Kidney (tissue), 14 donors: ENCODE data around the gene PIAS2. TPM values are rescaled to one million over a fixed set of nuclear protein-coding genes. Genes with fewer than 3 reads are reported as not detected.

ENCODE experiments used
- DNase-seq, 5 donors: peaks; one replicate each; pipeline ENCODE4 v3.0.0-alpha.2; 2013 to 2020
- FAIRE-seq: peaks from 2 replicates; lab custom pipeline; 2012; peaks lifted over from hg19 to GRCh38; lab: Jason Lieb, UNC
- H3K27ac ChIP-seq, 2 donors: one replicate each; pipeline ENCODE4 v1.7.0; 2013; ENCODE audit warnings: low read depth in 2 of 2, low read length in 2 of 2, inconsistent platforms in 1 of 2
- H3K27me3 ChIP-seq: one replicate; pipeline ENCODE4 v1.7.1; 2013; ENCODE audit warnings: low read length, inconsistent platforms; ENCODE audit not compliant: control insufficient read depth, insufficient read depth
- H3K36me3 ChIP-seq, 3 donors: one replicate each; pipeline versions ENCODE4 v1.7.0 to v1.7.1; 2013; ENCODE audit warnings: low read length in 3 of 3, control low read depth in 1 of 3, inconsistent platforms in 1 of 3; ENCODE audit not compliant: insufficient read depth in 3 of 3, control insufficient read depth in 2 of 3
- H3K4me1 ChIP-seq, 3 donors: one replicate each; pipeline versions ENCODE4 v1.7.0 to v1.7.1; 2013; ENCODE audit warnings: low read length in 3 of 3, inconsistent platforms in 1 of 3, low read depth in 1 of 3; ENCODE audit not compliant: control insufficient read depth in 2 of 3, insufficient read depth in 2 of 3
- H3K4me3 ChIP-seq, 3 donors: one replicate each; pipeline versions ENCODE4 v1.7.0 to v1.8.1; 2013; ENCODE audit warnings: low read length in 3 of 3, control low read depth in 1 of 3, inconsistent platforms in 1 of 3
- H3K9ac ChIP-seq, 3 donors: one replicate each; pipeline versions ENCODE4 v1.7.0 to v1.7.1; 2013; ENCODE audit warnings: low read length in 3 of 3, control low read depth in 1 of 3, inconsistent platforms in 1 of 3
- H3K9me3 ChIP-seq, 3 donors: one replicate each; pipeline versions ENCODE4 v1.7.0 to v1.7.1; 2013; ENCODE audit warnings: low read length in 3 of 3, control low read depth in 1 of 3, inconsistent platforms in 1 of 3; ENCODE audit not compliant: control insufficient read depth in 2 of 3, insufficient read depth in 1 of 3
- CTCF ChIP-seq: IDR thresholded peaks from 3 replicates; pipeline ENCODE4 v1.5.1; 2012; ENCODE audit warnings: mild to moderate bottlenecking, moderate library complexity, borderline replicate concordance; ENCODE audit not compliant: insufficient read depth; ENCODE audit errors: extremely low read depth
- intact Hi-C: fragments of 100-400 bp; cut with DNase I; formaldehyde crosslinking; loops from one replicate; pipeline ENCODE4 v1.11.1; 2022
- polyA plus RNA-seq: library from polyadenylated mRNA; stranded (reverse); fragments of 350-450 nt; fragmentation: Illumina TruSeq; extraction: RNeasy Lipid Tissue Mini Kit (QIAGEN cat#74804); gene quantifications from one replicate; pipeline ENCODE4 v1.2.3, GENCODE V29; 2014; ENCODE audit warnings: low read depth, low replicate concordance; ENCODE audit not compliant: insufficient read depth
- total RNA-seq: library from RNA; stranded (reverse); fragmentation: NEBNext Ultra II Directional; extraction: Animal tissue kit (Norgen Biotek cat#: 25700); gene quantifications from one replicate; pipeline ENCODE4 v1.2.1, GENCODE V29; 2021
- donor health status: control.
- donor health status: control.
- donor health status: control.
- donor health status: control.
- donor health status: control.
- donor health status: DM: yes; HTN: yes; CAD: no.
- donor health status: Normal renal cell carcinoma (clear cell type).

The PIAS2 gene
- total and polyA plus RNA-seq, 2 donors from 2014 or later = 9.9 to 41.2 TPM

GRCh38 chr18:46761059-46761769 lies 156.1 kb downstream of the PIAS2 start:
- intact Hi-C loops = no loop called here
- Histone ChIP-seq H3K27me3 (peaks cover 15% of the 10 kb centered on the region), H3K36me3 (no peaks in the 10 kb centered on the region), H3K9ac (no peak overlapping the region), H3K4me3 (no peak overlapping the region), H3K4me1 (no peaks in the 10 kb centered on the region), H3K27ac (no peak overlapping the region), H3K9me3 (no peaks in the 10 kb centered on the region)
- FAIRE-seq (no peak), DNase-seq (no peak)
- TF ChIP-seq CTCF = no peak

- peaks cover 15% of the 10 kb centered on the region for H3K27me3 ChIP-seq
- FAIRE-seq (no peak), DNase-seq (peak in 1 of 5 donors; percentile 11)
- no peak for TF ChIP-seq CTCF
- H3K4me3 ChIP-seq = no peak overlapping the region
- no peaks in the 10 kb centered on the region for H3K4me1 ChIP-seq
- H3K9me3 ChIP-seq = no peaks in the 10 kb centered on the region
- intact Hi-C loops = no loop called here
- no peak overlapping the region for H3K9ac ChIP-seq
- H3K27ac ChIP-seq = no peak overlapping the region
- no peaks in the 10 kb centered on the region for H3K36me3 ChIP-seq
Measured at GRCh38 chr18:46759890-46760289, 157.4 kb downstream of the PIAS2 start.

GRCh38 chr18:46756559-46757201 lies 160.6 kb downstream of the PIAS2 start, which contains the start of gene ST8SIA5:
ST8SIA5 (minus strand) TSS chr18:46757053; CDS start chr18:46756508, 545 bp downstream.
- intact Hi-C loops = no loop called here
- Histone ChIP-seq H3K4me1 (no peaks in the 10 kb centered on the region), H3K9me3 (no peaks in the 10 kb centered on the region), H3K9ac (no peak within 1 kb of the TSS), H3K27me3 (peaks cover 15% of the 10 kb centered on the region), H3K4me3 (peak within 1 kb of the TSS in 2 of 3 donors; percentile 18 to 37), H3K27ac (no peak within 1 kb of the TSS), H3K36me3 (no peaks in the 10 kb centered on the region)
- DNase-seq = peak in 4 of 5 donors; percentile 37 to 69 (median 40)
- no peak for FAIRE-seq
- TF ChIP-seq CTCF = no peak
